ENCODE measurements around the gene GTPBP10.

DNA sequence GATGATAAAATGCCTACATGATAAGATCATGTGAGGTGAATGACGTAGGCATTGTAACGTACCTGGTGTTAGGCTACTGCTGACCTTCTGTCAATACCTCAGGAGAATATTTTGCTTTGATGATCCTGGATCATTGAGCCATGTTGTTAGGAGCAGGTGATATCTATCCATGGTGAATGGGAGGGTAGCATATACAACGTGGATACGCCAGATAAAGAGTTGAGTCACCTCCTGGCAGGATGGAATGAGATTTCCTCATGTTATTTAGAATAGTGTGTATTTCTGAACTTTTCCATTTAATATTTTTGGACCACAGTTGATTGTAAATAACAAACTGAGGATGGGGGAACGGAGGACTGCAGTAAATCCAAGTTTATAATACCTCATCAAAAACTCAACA is 45.0 kb downstream of the GTPBP10 start:
- TF ChIP-seq, protein P1, sequence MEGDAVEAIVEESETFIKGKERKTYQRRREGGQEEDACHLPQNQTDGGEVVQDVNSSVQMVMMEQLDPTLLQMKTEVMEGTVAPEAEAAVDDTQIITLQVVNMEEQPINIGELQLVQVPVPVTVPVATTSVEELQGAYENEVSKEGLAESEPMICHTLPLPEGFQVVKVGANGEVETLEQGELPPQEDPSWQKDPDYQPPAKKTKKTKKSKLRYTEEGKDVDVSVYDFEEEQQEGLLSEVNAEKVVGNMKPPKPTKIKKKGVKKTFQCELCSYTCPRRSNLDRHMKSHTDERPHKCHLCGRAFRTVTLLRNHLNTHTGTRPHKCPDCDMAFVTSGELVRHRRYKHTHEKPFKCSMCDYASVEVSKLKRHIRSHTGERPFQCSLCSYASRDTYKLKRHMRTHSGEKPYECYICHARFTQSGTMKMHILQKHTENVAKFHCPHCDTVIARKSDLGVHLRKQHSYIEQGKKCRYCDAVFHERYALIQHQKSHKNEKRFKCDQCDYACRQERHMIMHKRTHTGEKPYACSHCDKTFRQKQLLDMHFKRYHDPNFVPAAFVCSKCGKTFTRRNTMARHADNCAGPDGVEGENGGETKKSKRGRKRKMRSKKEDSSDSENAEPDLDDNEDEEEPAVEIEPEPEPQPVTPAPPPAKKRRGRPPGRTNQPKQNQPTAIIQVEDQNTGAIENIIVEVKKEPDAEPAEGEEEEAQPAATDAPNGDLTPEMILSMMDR (IDR thresholded peaks at IDR 0.05; ENCODE audit: low read length): no peak
- TF ChIP-seq EZH2phosphoT487 (IDR thresholded peaks at IDR 0.05; ENCODE audit: low read length) (no peak), EZH2 (optimal IDR thresholded peaks at IDR 0.05; ENCODE audit: low read depth, low read length) (no peak)
